ENCODE results near the gene PTF1A. TPM values are rescaled to one million over a fixed set of nuclear protein-coding genes. Genes with fewer than 3 reads are reported as not detected.

The PTF1A gene
- total and polyA plus RNA-seq, 10 of the 15 experiments (the other 5 are each of a cell fraction or from before 2014, with no cell fraction given) = not detected

- Histone ChIP-seq H3K79me2 (ENCODE audit: control insufficient read depth, insufficient read depth, low read length) (no peaks in the 10 kb centered on the region), H2AFZ (ENCODE audit: control insufficient read depth, low read depth, low read length) (no peak overlapping the region), H3K4me1 (ENCODE audit: control insufficient read depth, insufficient read depth, low read length) (no peaks in the 10 kb centered on the region), H3K27ac (ENCODE audit: control insufficient read depth, insufficient read depth) (no peak overlapping the region), H3K4me3 (no peak overlapping the region), H3K4me2 (ENCODE audit: control insufficient read depth, insufficient read depth) (no peak overlapping the region), H3K9me3 (replicated peaks; ENCODE audit: control insufficient read depth, insufficient read depth, low read length) (no peaks in the 10 kb centered on the region), H3K9ac (ENCODE audit: control insufficient read depth, insufficient read depth, low read length) (no peak overlapping the region), H3K36me3 (ENCODE audit: control insufficient read depth in 2 of 2, insufficient read depth in 2 of 2, low read length in 1 of 2) (no peaks in the 10 kb centered on the region), H3K27me3 (replicated peaks in 1 of 2; ENCODE audit: control insufficient read depth in 2 of 2, insufficient read depth in 2 of 2, low read length in 1 of 2) (peaks cover 0 to 4% of the 10 kb centered on the region in 2 experiments), H4K20me1 (ENCODE audit: control insufficient read depth, insufficient read depth) (no peaks in the 10 kb centered on the region)
- WGBS (ENCODE audit: insufficient coverage, insufficient replicate concordance, low lambda C conversion rate, missing lambda C conversion rate) = 39% methylated on average over 34 of the region's 36 CpGs
- intact Hi-C loops (cut with micrococcal nuclease; ENCODE audit: unreplicated experiment) (no loop called here), in situ Hi-C loops (cut with MboI) (no loop called here)
- ChIA-PET RAD21 (ENCODE audit: unreplicated experiment) (no interaction called here), SMC1A (ENCODE audit: uncharacterized antibody, unreplicated experiment) (no interaction called here), POLR2A (no interaction called here), CTCF (no interaction called here)
- TF ChIP-seq EED (IDR thresholded peaks at IDR 0.05; ENCODE audit: low read depth) (no peak), CREB1 (IDR thresholded peaks at IDR 0.05; ENCODE audit: low read depth) (no peak)
- DNase-seq (ENCODE audit: low read depth, low spot score) (no peak), ATAC-seq (no peak), FAIRE-seq (no peak)
- no TSS peak for BruUV-seq (replicated peaks)
These were observed 994 bp upstream of the PTF1A start for GRCh38 chr10:23190872-23191763.

GRCh38 chr10:23192712-23193434 lies 761 bp downstream of the PTF1A start:
- BruUV-seq (replicated peaks) = no TSS peak
- Histone ChIP-seq H3K27me3 (replicated peaks in 1 of 2; ENCODE audit: control insufficient read depth in 2 of 2, insufficient read depth in 2 of 2, low read length in 1 of 2) (peaks cover 0 to 6% of the 10 kb centered on the region in 2 experiments), H3K36me3 (ENCODE audit: control insufficient read depth in 2 of 2, insufficient read depth in 2 of 2, low read length in 1 of 2) (no peaks in the 10 kb centered on the region), H4K20me1 (ENCODE audit: control insufficient read depth, insufficient read depth) (no peaks in the 10 kb centered on the region), H3K4me3 (no peak overlapping the region), H3K79me2 (ENCODE audit: control insufficient read depth, insufficient read depth, low read length) (no peaks in the 10 kb centered on the region), H3K4me1 (ENCODE audit: control insufficient read depth, insufficient read depth, low read length) (no peaks in the 10 kb centered on the region), H2AFZ (ENCODE audit: control insufficient read depth, low read depth, low read length) (no peak overlapping the region), H3K27ac (ENCODE audit: control insufficient read depth, insufficient read depth) (no peak overlapping the region), H3K9ac (ENCODE audit: control insufficient read depth, insufficient read depth, low read length) (no peak overlapping the region), H3K4me2 (ENCODE audit: control insufficient read depth, insufficient read depth) (no peak overlapping the region), H3K9me3 (replicated peaks; ENCODE audit: control insufficient read depth, insufficient read depth, low read length) (no peaks in the 10 kb centered on the region)
- WGBS (ENCODE audit: insufficient coverage, insufficient replicate concordance, low lambda C conversion rate, missing lambda C conversion rate) = 50% methylated on average over 72 of the region's 100 CpGs
- ChIA-PET CTCF (no interaction called here), POLR2A (interaction anchor here (0.6 kb wide), 1 partner anchor 56 kb away, joined by 3 read pairs; no protein-coding TSS in a partner anchor), RAD21 (ENCODE audit: unreplicated experiment) (no interaction called here), SMC1A (ENCODE audit: uncharacterized antibody, unreplicated experiment) (no interaction called here)
- TF ChIP-seq ZSCAN29 (IDR thresholded peaks at IDR 0.05) (no peak), ZNF384 (IDR thresholded peaks at IDR 0.05; ENCODE audit: borderline replicate concordance, low read depth, low read length) (no peak), SKIL (IDR thresholded peaks at IDR 0.05; ENCODE audit: low read depth, poor library complexity, severe bottlenecking) (no peak), POLR2AphosphoS5 (IDR thresholded peaks at IDR 0.05; ENCODE audit: low read length) (no peak), USF1 (IDR thresholded peaks at IDR 0.05; ENCODE audit: borderline replicate concordance, extremely low read length, insufficient read depth, low read depth, low read length) (no peak), NFXL1 (IDR thresholded peaks at IDR 0.05; ENCODE audit: borderline replicate concordance) (no peak), RELA (IDR thresholded peaks at IDR 0.05; ENCODE audit: borderline replicate concordance, partially characterized antibody) (no peak), IKZF1 (conservative IDR thresholded peaks at IDR 0.05) (no peak)
- TF ChIP-seq, protein P1, sequence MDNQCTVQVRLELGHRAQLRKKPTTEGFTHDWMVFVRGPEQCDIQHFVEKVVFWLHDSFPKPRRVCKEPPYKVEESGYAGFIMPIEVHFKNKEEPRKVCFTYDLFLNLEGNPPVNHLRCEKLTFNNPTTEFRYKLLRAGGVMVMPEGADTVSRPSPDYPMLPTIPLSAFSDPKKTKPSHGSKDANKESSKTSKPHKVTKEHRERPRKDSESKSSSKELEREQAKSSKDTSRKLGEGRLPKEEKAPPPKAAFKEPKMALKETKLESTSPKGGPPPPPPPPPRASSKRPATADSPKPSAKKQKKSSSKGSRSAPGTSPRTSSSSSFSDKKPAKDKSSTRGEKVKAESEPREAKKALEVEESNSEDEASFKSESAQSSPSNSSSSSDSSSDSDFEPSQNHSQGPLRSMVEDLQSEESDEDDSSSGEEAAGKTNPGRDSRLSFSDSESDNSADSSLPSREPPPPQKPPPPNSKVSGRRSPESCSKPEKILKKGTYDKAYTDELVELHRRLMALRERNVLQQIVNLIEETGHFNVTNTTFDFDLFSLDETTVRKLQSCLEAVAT (IDR thresholded peaks at IDR 0.05) = no peak
- in situ Hi-C loops (cut with MboI) = no loop called here
- DNase-seq (ENCODE audit: low read depth, low spot score) = no peak
- intact Hi-C loops (cut with micrococcal nuclease; ENCODE audit: unreplicated experiment) = no loop called here
- FAIRE-seq = no peak
- no peak for ATAC-seq

Measured in GM12878 (cell line).